HG03439 (cell line): ENCODE measurements around the gene RTEL1.

ENCODE experiments used
- ATAC-seq: cut with Tn5 transposase; IDR thresholded peaks from one replicate; pipeline ENCODE4 v1.9.1; 2021; ENCODE audit warnings: mild to moderate bottlenecking, moderate library complexity; ENCODE audit not compliant: unreplicated experiment

RTEL1 gene

GRCh38 chr20:63737945-63738686 lies 80.0 kb downstream of the RTEL1 start:
- ATAC-seq = no peak

GRCh38 chr20:63738687-63739129 lies 80.6 kb downstream of the RTEL1 start:
- no peak for ATAC-seq

GRCh38 chr20:63739130-63740069 lies 81.3 kb downstream of the RTEL1 start, which contains the start of gene SLC2A4RG:
Gene SLC2A4RG, plus strand, starts transcription at chr20:63739776. Its CDS starts 137 bp downstream, at chr20:63739913.
- peak; percentile 35 for ATAC-seq

GRCh38 chr20:63740070-63740626 lies 82.0 kb downstream of the RTEL1 start:
- ATAC-seq = no peak

- no peak for ATAC-seq
Observed at GRCh38 chr20:63740627-63741353, 82.7 kb downstream of the RTEL1 start.

- no peak for ATAC-seq
Observed at GRCh38 chr20:63741354-63741675, 83.2 kb downstream of the RTEL1 start.

- ATAC-seq = no peak
Observed at GRCh38 chr20:63741676-63742380, 83.7 kb downstream of the RTEL1 start.

- no peak for ATAC-seq
Observed at GRCh38 chr20:63742381-63743024, 84.4 kb downstream of the RTEL1 start.

- ATAC-seq = no peak
Observed at GRCh38 chr20:63743210-63743970, 85.3 kb downstream of the RTEL1 start.

- no peak for ATAC-seq
Observed at GRCh38 chr20:63744158-63744557, 86.0 kb downstream of the RTEL1 start.

- no peak for ATAC-seq
Observed at GRCh38 chr20:63744574-63745423, 86.7 kb downstream of the RTEL1 start.

- ATAC-seq = no peak
Observed at GRCh38 chr20:63745424-63745805, 87.3 kb downstream of the RTEL1 start.
